K562 (cell line): ENCODE data around the gene ZNF438.

Source experiments
- FOXM1 ChIP-seq, 2 experiments: fragments of 450-650 bp in 1 of 2; sonication (generic) in 1 of 2; formaldehyde crosslinking in 1 of 2; IDR thresholded peaks; 2 replicates each; pipeline versions ENCODE4 v1.6.1 to v1.9.0; 2017 to 2022; ENCODE audit warnings: low read depth in 2 of 2, mild to moderate bottlenecking in 2 of 2, missing genetic modification reagents in 1 of 2, moderate library complexity in 1 of 2
- MYBL2 ChIP-seq, 2 experiments: fragments of 450-650 bp in 1 of 2; sonication (generic) in 1 of 2; formaldehyde crosslinking in 1 of 2; IDR thresholded peaks; 2 replicates each; pipeline versions ENCODE4 v1.6.1 to v1.8.1; 2017 to 2022; ENCODE audit warnings: borderline replicate concordance in 1 of 2, inconsistent platforms in 1 of 2, low read depth in 1 of 2, mild to moderate bottlenecking in 1 of 2, missing genetic modification reagents in 1 of 2, moderate library complexity in 1 of 2
- TAF1 ChIP-seq: IDR thresholded peaks from 2 replicates; pipeline ENCODE4 v1.6.1; 2011; ENCODE audit warnings: mild to moderate bottlenecking, low read length, moderate library complexity; ENCODE audit not compliant: insufficient read depth, control insufficient read depth, severe bottlenecking; ENCODE audit errors: extremely low read depth
- TF ChIP-seq, protein P1 (sequence below), 2 experiments: IDR thresholded peaks; 2 replicates each; pipeline ENCODE4 v1.6.1; 2012; ENCODE audit warnings: improper control_type of control experiment in 2 of 2, low read depth in 2 of 2, low read length in 2 of 2, borderline replicate concordance in 1 of 2

GRCh38 chr10:30878920-30879319 lies 152.7 kb downstream of the ZNF438 start:
- TF ChIP-seq, protein P1, sequence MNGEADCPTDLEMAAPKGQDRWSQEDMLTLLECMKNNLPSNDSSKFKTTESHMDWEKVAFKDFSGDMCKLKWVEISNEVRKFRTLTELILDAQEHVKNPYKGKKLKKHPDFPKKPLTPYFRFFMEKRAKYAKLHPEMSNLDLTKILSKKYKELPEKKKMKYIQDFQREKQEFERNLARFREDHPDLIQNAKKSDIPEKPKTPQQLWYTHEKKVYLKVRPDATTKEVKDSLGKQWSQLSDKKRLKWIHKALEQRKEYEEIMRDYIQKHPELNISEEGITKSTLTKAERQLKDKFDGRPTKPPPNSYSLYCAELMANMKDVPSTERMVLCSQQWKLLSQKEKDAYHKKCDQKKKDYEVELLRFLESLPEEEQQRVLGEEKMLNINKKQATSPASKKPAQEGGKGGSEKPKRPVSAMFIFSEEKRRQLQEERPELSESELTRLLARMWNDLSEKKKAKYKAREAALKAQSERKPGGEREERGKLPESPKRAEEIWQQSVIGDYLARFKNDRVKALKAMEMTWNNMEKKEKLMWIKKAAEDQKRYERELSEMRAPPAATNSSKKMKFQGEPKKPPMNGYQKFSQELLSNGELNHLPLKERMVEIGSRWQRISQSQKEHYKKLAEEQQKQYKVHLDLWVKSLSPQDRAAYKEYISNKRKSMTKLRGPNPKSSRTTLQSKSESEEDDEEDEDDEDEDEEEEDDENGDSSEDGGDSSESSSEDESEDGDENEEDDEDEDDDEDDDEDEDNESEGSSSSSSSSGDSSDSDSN (IDR thresholded peaks at IDR 0.05; ENCODE audit: borderline replicate concordance in 1 of 2, low read depth in 2 of 2, low read length in 2 of 2): no peak
- TF ChIP-seq MYBL2 (IDR thresholded peaks at IDR 0.05; ENCODE audit: low read depth): no peak
- TF ChIP-seq MYBL2 (CRISPR knock-in tag; IDR thresholded peaks at IDR 0.05; ENCODE audit: borderline replicate concordance): no peak
- no peak for TF ChIP-seq TAF1
- no peak for TF ChIP-seq FOXM1 (IDR thresholded peaks at IDR 0.05; ENCODE audit: low read depth)
- no peak for TF ChIP-seq FOXM1 (CRISPR knock-in tag; IDR thresholded peaks at IDR 0.05; ENCODE audit: low read depth)
